HEK293T (cell line): ENCODE measurements around the gene ARMH3.

Source experiments
- ARNT ChIP-seq: fragments of 450-650 bp; IDR thresholded peaks from 2 replicates; pipeline ENCODE4 v1.6.1; 2017; ENCODE audit warnings: mild to moderate bottlenecking
- BHLHE40 ChIP-seq: fragments of 450-650 bp; IDR thresholded peaks from 2 replicates; pipeline ENCODE4 v1.6.1; 2016; ENCODE audit warnings: mild to moderate bottlenecking, moderate library complexity, borderline replicate concordance
- ELF4 ChIP-seq: fragments of 450-650 bp; IDR thresholded peaks from 2 replicates; pipeline ENCODE4 v1.6.1; 2017; ENCODE audit warnings: antibody characterized with exemption
- FOXA1 ChIP-seq: fragments of 450-650 bp; IDR thresholded peaks from 2 replicates; pipeline ENCODE4 v1.6.1; 2016; ENCODE audit warnings: mild to moderate bottlenecking
- FOXK2 ChIP-seq: fragments of 450-650 bp; IDR thresholded peaks from 2 replicates; pipeline ENCODE4 v1.6.1; 2016; ENCODE audit warnings: mild to moderate bottlenecking
- FOXM1 ChIP-seq: fragments of 450-650 bp; IDR thresholded peaks from 2 replicates; pipeline ENCODE4 v1.6.1; 2017; ENCODE audit warnings: mild to moderate bottlenecking, borderline replicate concordance
- LEF1 ChIP-seq: fragments of 450-650 bp; IDR thresholded peaks from 2 replicates; pipeline ENCODE4 v1.6.1; 2017; ENCODE audit warnings: mild to moderate bottlenecking, borderline replicate concordance
- NFRKB ChIP-seq: fragments of 450-650 bp; IDR thresholded peaks from 2 replicates; pipeline ENCODE4 v1.6.1; 2016; ENCODE audit warnings: mild to moderate bottlenecking, moderate library complexity
- SP1 ChIP-seq: fragments of 450-650 bp; IDR thresholded peaks from 2 replicates; pipeline ENCODE4 v1.6.1; 2017
- SUZ12 ChIP-seq: fragments of 450-650 bp; IDR thresholded peaks from 2 replicates; pipeline ENCODE4 v1.6.1; 2016; ENCODE audit warnings: mild to moderate bottlenecking
- TARDBP ChIP-seq: fragments of 450-650 bp; IDR thresholded peaks from 2 replicates; pipeline ENCODE4 v1.6.1; 2016
- ZNF384 ChIP-seq: fragments of 450-650 bp; IDR thresholded peaks from 2 replicates; pipeline ENCODE4 v1.6.1; 2016
- TF ChIP-seq, protein P1 (sequence below): fragments of 450-650 bp; IDR thresholded peaks from 2 replicates; pipeline ENCODE4 v1.6.1; 2016

- no peak for TF ChIP-seq ELF4
- TF ChIP-seq SP1, result no peak
- TF ChIP-seq NFRKB, result no peak
- no peak for TF ChIP-seq FOXM1
- TF ChIP-seq ZNF384, result no peak
- TF ChIP-seq SUZ12, result no peak
- TF ChIP-seq FOXA1, result no peak
- TF ChIP-seq, protein P1, sequence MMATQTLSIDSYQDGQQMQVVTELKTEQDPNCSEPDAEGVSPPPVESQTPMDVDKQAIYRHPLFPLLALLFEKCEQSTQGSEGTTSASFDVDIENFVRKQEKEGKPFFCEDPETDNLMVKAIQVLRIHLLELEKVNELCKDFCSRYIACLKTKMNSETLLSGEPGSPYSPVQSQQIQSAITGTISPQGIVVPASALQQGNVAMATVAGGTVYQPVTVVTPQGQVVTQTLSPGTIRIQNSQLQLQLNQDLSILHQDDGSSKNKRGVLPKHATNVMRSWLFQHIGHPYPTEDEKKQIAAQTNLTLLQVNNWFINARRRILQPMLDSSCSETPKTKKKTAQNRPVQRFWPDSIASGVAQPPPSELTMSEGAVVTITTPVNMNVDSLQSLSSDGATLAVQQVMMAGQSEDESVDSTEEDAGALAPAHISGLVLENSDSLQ, result no peak
- no peak for TF ChIP-seq ARNT
- TF ChIP-seq BHLHE40, result no peak
- TF ChIP-seq TARDBP, result no peak
- TF ChIP-seq LEF1, result no peak
- TF ChIP-seq FOXK2, result no peak
Observed at GRCh38 chr10:101879456-101880231, 176.3 kb downstream of the ARMH3 start.
